Sigmoid colon (tissue), 7 donors: ENCODE data around the gene TMEM139. TPM values are rescaled to one million over a fixed set of nuclear protein-coding genes. Genes with fewer than 3 reads are reported as not detected.

Experiments used
- DNase-seq: peaks from one replicate; pipeline ENCODE4 v3.0.0-alpha.2; 2019
- H3K27ac ChIP-seq, 4 donors: fragments of 200-600 bp; sonication (generic); one replicate each; pipeline ENCODE4 v1.5.1; 2016 to 2019; ENCODE audit warnings: mild to moderate bottlenecking in 1 of 4
- H3K27me3 ChIP-seq, 3 donors: fragments of 200-600 bp; sonication (generic); one replicate each; pipeline ENCODE4 v1.5.1; 2019; ENCODE audit warnings: mild to moderate bottlenecking in 1 of 3
- H3K36me3 ChIP-seq, 4 donors: fragments of 200-600 bp; sonication (generic); one replicate each; pipeline ENCODE4 v1.5.1; 2016 to 2019
- H3K4me1 ChIP-seq, 4 donors: fragments of 200-600 bp; sonication (generic); one replicate each; pipeline ENCODE4 v1.5.1; 2017 to 2019
- H3K4me3 ChIP-seq, 4 donors: fragments of 200-600 bp; sonication (generic); one replicate each; pipeline ENCODE4 v1.5.1; 2017 to 2019; ENCODE audit warnings: mild to moderate bottlenecking in 2 of 4, moderate library complexity in 1 of 4
- H3K9me3 ChIP-seq, 4 donors: fragments of 200-600 bp in 3 of 4; sonication (generic) in 3 of 4; one replicate each; pipeline versions ENCODE4 v1.5.1 to v1.6.1; 2013 to 2019
- CTCF ChIP-seq, 4 experiments: fragments of 450-650 bp in 3 of 4; fragments of 200-600 bp in 1 of 4; IDR thresholded peaks; one replicate each; pipeline ENCODE4 v1.5.1; 2016 to 2019; ENCODE audit warnings: antibody characterized with exemption in 4 of 4, mild to moderate bottlenecking in 3 of 4, moderate library complexity in 2 of 4
- EP300 ChIP-seq, 4 donors: sonication (generic); formaldehyde crosslinking; IDR thresholded peaks; one replicate each; pipeline ENCODE4 v1.6.1; 2017; ENCODE audit warnings: antibody characterized with exemption in 4 of 4
- POLR2A ChIP-seq, 2 donors: fragments of 450-650 bp; IDR thresholded peaks; one replicate each; pipeline ENCODE4 v1.6.1; 2016; ENCODE audit warnings: antibody characterized with exemption in 2 of 2, mild to moderate bottlenecking in 2 of 2, moderate library complexity in 2 of 2
- POLR2AphosphoS5 ChIP-seq, 4 donors: sonication (generic); formaldehyde crosslinking; IDR thresholded peaks; one replicate each; pipeline ENCODE4 v1.6.1; 2017; ENCODE audit warnings: antibody characterized with exemption in 4 of 4
- WGBS, 2 donors: extraction: QIAGEN DNeasy Blood & Tissue Kit; methylation state at CpG; one replicate each; pipeline ENCODE4 v1.1.7; 2013; 5-methylcytosine and 5-hydroxymethylcytosine counted together
- intact Hi-C: fragments of 100-400 bp; cut with DNase I; formaldehyde crosslinking; loops from one replicate; pipeline ENCODE4 v1.15.1; 2023
- polyA plus RNA-seq, 3 donors: library from polyadenylated mRNA; stranded (reverse); fragments of 200-250 nt; gene quantifications; one replicate each; pipeline ENCODE4 v1.2.3, GENCODE V29; 2013
- small RNA-seq, 3 donors: library from RNA; depleted of rRNA; stranded (forward); fragments of <200 nt; gene quantifications; one replicate each; pipeline ENCODE3, GENCODE V24; 2016
- total RNA-seq, 4 donors: library from RNA; depleted of rRNA; stranded (reverse); fragments of >200 nt; gene quantifications; one replicate each; pipeline ENCODE4 v1.1.0, GENCODE V29; 2016
- donor health status: healthy with polysubstance abuse.
- donor health status: Bipolar disorder and iron deficiency.
- donor health status: healthy.

TMEM139 gene
- total and polyA plus RNA-seq, 7 donors: 0.71 to 58.5 (median 40.6) TPM; not detected in 3

DNA sequence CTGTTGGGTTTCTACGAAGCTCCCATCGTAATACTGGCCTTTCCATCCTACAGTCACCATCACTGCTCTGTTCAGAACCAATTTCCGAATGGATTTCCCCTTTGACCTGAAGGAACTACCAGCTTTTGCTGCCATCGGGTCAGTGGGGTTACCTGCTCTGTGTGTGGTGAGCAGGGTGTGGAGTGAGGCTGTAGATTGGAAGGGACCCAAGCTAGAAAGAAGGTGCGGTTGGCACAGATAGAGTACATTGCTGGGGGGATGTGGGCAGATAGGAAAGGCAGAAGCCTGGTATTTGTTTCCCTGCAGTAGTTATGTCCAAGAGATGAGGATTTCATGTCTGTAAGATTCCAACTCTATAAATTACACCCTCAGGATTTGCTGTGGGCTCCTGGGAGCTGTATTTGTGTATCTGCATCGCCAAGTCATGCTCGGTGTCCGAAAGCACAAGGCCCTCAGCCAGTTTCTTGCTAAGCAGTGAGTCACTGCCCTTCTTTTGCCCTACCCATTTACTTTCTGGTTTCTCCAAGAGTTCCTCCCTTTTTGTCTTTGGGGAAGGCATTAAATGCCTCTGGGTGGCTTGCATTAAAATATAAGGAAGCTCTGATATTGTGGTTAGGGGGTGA lies 46.5 kb downstream of the TMEM139 start:
- no peak overlapping the region for H3K4me3 ChIP-seq

DNA sequence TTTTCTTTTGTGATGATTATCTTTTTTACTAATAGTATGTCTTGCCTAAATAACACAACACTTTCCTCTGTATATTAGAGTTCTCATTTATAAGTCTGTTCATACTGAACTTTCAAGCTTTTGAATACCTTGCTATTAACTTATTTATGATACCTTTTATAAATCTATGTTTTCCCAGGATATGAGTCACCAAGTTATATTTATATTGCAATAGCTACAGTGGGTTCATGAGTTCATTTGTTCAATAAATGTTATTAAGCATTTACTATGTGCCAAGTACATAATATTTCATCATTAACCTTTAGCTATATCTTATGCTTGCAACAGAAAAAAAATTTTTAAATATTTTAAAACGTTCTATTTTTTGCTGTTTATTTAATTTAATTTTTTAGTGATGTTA lies 49.5 kb downstream of the TMEM139 start:
- peaks cover 0 to 9% (median 8%) of the 10 kb centered on the region in 4 donors for H3K4me1 ChIP-seq
- H3K9me3 ChIP-seq: no peaks in the 10 kb centered on the region
- no peaks in the 10 kb centered on the region for H3K36me3 ChIP-seq
- TF ChIP-seq POLR2AphosphoS5 (IDR thresholded peaks at IDR 0.05) (no peak), EP300 (IDR thresholded peaks at IDR 0.05) (no peak), POLR2A (IDR thresholded peaks at IDR 0.05) (no peak), CTCF (IDR thresholded peaks at IDR 0.05) (no peak)
- no peak for DNase-seq
- 53 to 67% methylated on average over 1 of the region's 1 CpG for WGBS, 2 donors
- H3K4me3 ChIP-seq: no peak overlapping the region
- H3K27me3 ChIP-seq: peaks cover 0 to 4% (median 0%) of the 10 kb centered on the region in 3 donors
- intact Hi-C loops: no loop called here
- H3K27ac ChIP-seq: no peak overlapping the region

More for the DNA sequence above, 46.5 kb downstream of the TMEM139 start:
- no peaks in the 10 kb centered on the region for H3K9me3 ChIP-seq
- peaks cover 0 to 9% (median 8%) of the 10 kb centered on the region in 4 donors for H3K4me1 ChIP-seq
- H3K27me3 ChIP-seq: no peaks in the 10 kb centered on the region
- DNase-seq: no peak
- intact Hi-C loops: no loop called here
- H3K36me3 ChIP-seq: no peaks in the 10 kb centered on the region
- 80 to 85% methylated on average over 8 of the region's 8 CpGs for WGBS, 2 donors
- no peak for TF ChIP-seq EP300 (IDR thresholded peaks at IDR 0.05)
- TF ChIP-seq POLR2A (IDR thresholded peaks at IDR 0.05): no peak
- peak in 1 of 4 donors; percentile 17 for TF ChIP-seq POLR2AphosphoS5 (IDR thresholded peaks at IDR 0.05)
- no peak for TF ChIP-seq CTCF (IDR thresholded peaks at IDR 0.05)
- H3K27ac ChIP-seq: peak overlapping the region in 3 of 4 donors; percentile 13 to 68 (median 65)

- Histone ChIP-seq H3K4me3 (no peak overlapping the region), H3K4me1 (no peaks in the 10 kb centered on the region), H3K27me3 (peaks cover 0 to 4% (median 0%) of the 10 kb centered on the region in 3 donors), H3K27ac (no peak overlapping the region), H3K36me3 (no peaks in the 10 kb centered on the region), H3K9me3 (no peaks in the 10 kb centered on the region)
- intact Hi-C loops: no loop called here
- DNase-seq: no peak
- TF ChIP-seq POLR2A (IDR thresholded peaks at IDR 0.05): no peak
- no peak for TF ChIP-seq EP300 (IDR thresholded peaks at IDR 0.05)
- no peak for TF ChIP-seq POLR2AphosphoS5 (IDR thresholded peaks at IDR 0.05)
- TF ChIP-seq CTCF (IDR thresholded peaks at IDR 0.05): no peak
- WGBS, 2 donors: 90% methylated on average over 3 of the region's 3 CpGs
These were observed 52.5 kb downstream of the TMEM139 start for GRCh38 chr7:143337216-143337615.

Small RNAs within 50 kb of the gene (small RNA-seq; reads per million reads assigned to genes)
- gene RN7SL481P: 0 reads per million in 3 donors
- 0 reads per million in 3 donors for gene RN7SL535P

Other genes starting within 250 kb of the TMEM139 start
- gene OR6V1, start 232.6 kb upstream of the TMEM139 start, total RNA-seq: not detected
- gene OR6V1, start 232.6 kb upstream of the TMEM139 start, polyA plus RNA-seq: not detected
- not detected for gene PIP, start 152.9 kb upstream of the TMEM139 start, total RNA-seq
- not detected for gene PIP, start 152.9 kb upstream of the TMEM139 start, polyA plus RNA-seq
- not detected for gene TAS2R39, start 101.5 kb upstream of the TMEM139 start, total RNA-seq
- gene TAS2R39, start 101.5 kb upstream of the TMEM139 start, polyA plus RNA-seq: not detected
- not detected for gene TAS2R40, start 62.9 kb upstream of the TMEM139 start, total RNA-seq
- gene TAS2R40, start 62.9 kb upstream of the TMEM139 start, polyA plus RNA-seq: not detected
- gene GSTK1, start 21.5 kb upstream of the TMEM139 start, total RNA-seq: 100 to 1,000 TPM; 111 to 168 (median 134) TPM
- 100 to 1,000 TPM; 158 to 247 (median 234) TPM for gene GSTK1, start 21.5 kb upstream of the TMEM139 start, polyA plus RNA-seq
- gene CASP2, start 3.4 kb downstream of the TMEM139 start, total RNA-seq: 10 to 100 TPM in 1 of 4 donors, 1 to 10 TPM in 3; 7.1 to 14.4 (median 7.8) TPM
- 10 to 100 TPM in 1 of 3 donors, 1 to 10 TPM in 2; 6.0 to 16.2 (median 6.0) TPM for gene CASP2, start 3.4 kb downstream of the TMEM139 start, polyA plus RNA-seq
- gene CLCN1, start 31.2 kb downstream of the TMEM139 start, total RNA-seq: under 1 TPM in 1 of 4 donors, not detected in 3; 0.14 TPM
- gene CLCN1, start 31.2 kb downstream of the TMEM139 start, polyA plus RNA-seq: under 1 TPM in 1 of 3 donors, not detected in 2; 0.15 TPM
- gene FAM131B, start 77.8 kb downstream of the TMEM139 start, total RNA-seq: 10 to 100 TPM in 1 of 4 donors, 1 to 10 TPM in 3; 6.4 to 15.7 (median 6.8) TPM
- 1 to 10 TPM in 1 of 3 donors, under 1 TPM in 2; under 0.01 to 2.0 (median under 0.01) TPM for gene FAM131B, start 77.8 kb downstream of the TMEM139 start, polyA plus RNA-seq
- gene ZYX, start 96.4 kb downstream of the TMEM139 start, total RNA-seq: 100 to 1,000 TPM in 2 of 4 donors, 10 to 100 TPM in 2; 67.3 to 218 (median 120) TPM
- 10 to 100 TPM; 34.4 to 91.3 (median 46.8) TPM for gene ZYX, start 96.4 kb downstream of the TMEM139 start, polyA plus RNA-seq
- gene EPHA1, start 123.9 kb downstream of the TMEM139 start, total RNA-seq: 1 to 10 TPM in 1 of 4 donors, under 1 TPM in 1, not detected in 2; 0.14 to 1.5 TPM
- 10 to 100 TPM in 1 of 3 donors, 1 to 10 TPM in 1, under 1 TPM in 1; 0.92 to 10.2 (median 4.2) TPM for gene EPHA1, start 123.9 kb downstream of the TMEM139 start, polyA plus RNA-seq
- not detected for gene TAS2R60, start 158.5 kb downstream of the TMEM139 start, total RNA-seq
- not detected for gene TAS2R60, start 158.5 kb downstream of the TMEM139 start, polyA plus RNA-seq
- gene TAS2R41, start 192.9 kb downstream of the TMEM139 start, total RNA-seq: 1 to 10 TPM in 1 of 4 donors, not detected in 3; 1.6 TPM
- not detected for gene TAS2R41, start 192.9 kb downstream of the TMEM139 start, polyA plus RNA-seq